HEK293 (cell line): ENCODE data around the gene THY1.
A peak's percentile ranks its signal among the peaks of the same experiment; 100 is the strongest.

ENCODE experiments used
- CTCF ChIA-PET: fragments of 350-600 bp; formaldehyde crosslinking; extraction: SDS; loops from one replicate; lab custom pipeline; 2021; ENCODE audit warnings: antibody characterized with exemption; lab: Yijun Ruan, JAX
- POLR2A ChIA-PET: fragments of 300-600 bp; formaldehyde crosslinking; extraction: SDS; loops from one replicate; lab custom pipeline; 2020; ENCODE audit warnings: antibody characterized with exemption, inconsistent platforms; lab: Yijun Ruan, JAX
- H3K27ac ChIP-seq: fragments of 200-500 bp; sonication (Bioruptor generic); 2 replicates; pipeline ENCODE4 v1.5.1; 2014; ENCODE audit warnings: low read depth, low read length, control low read depth, inconsistent platforms; ENCODE audit errors: extremely low read depth
- H3K36me3 ChIP-seq, 2 experiments: fragments of 200-500 bp in 1 of 2; sonication (Bioruptor generic) in 1 of 2; 1 replicate in 1 of 2; 2 replicates in 1 of 2; pipeline ENCODE4 v1.5.1; 2014 to 2017; ENCODE audit warnings: inconsistent platforms in 2 of 2, low read length in 2 of 2; ENCODE audit not compliant: control insufficient read depth in 2 of 2, insufficient read depth in 1 of 2
- H3K4me1 ChIP-seq: fragments of 200-500 bp; sonication (Bioruptor generic); 2 replicates; pipeline ENCODE4 v1.5.1; 2014; ENCODE audit warnings: mild to moderate bottlenecking, low read length, inconsistent platforms; ENCODE audit not compliant: control insufficient read depth, insufficient read depth
- H3K4me3 ChIP-seq: 2 replicates; pipeline ENCODE4 v1.5.1; 2011; ENCODE audit warnings: low read depth, mild to moderate bottlenecking, control low read depth, low read length, moderate library complexity
- H3K9me3 ChIP-seq: fragments of 200-500 bp; sonication (Bioruptor generic); 2 replicates; pipeline ENCODE4 v1.5.1; 2014; ENCODE audit warnings: low read depth, low read length, inconsistent platforms; ENCODE audit not compliant: control insufficient read depth, insufficient read depth
- BCL6B ChIP-seq: fragments of 450-650 bp; formaldehyde crosslinking; IDR thresholded peaks from 2 replicates; pipeline ENCODE4 v1.5.1; 2017; ENCODE audit warnings: missing biosample characterization, missing genetic modification characterization
- CTCF ChIP-seq: fragments of 450-650 bp; formaldehyde crosslinking; IDR thresholded peaks from 2 replicates; pipeline ENCODE4 v1.5.1; 2016; ENCODE audit warnings: missing biosample characterization, missing genetic modification characterization
- GFI1B ChIP-seq: fragments of 450-650 bp; formaldehyde crosslinking; IDR thresholded peaks from 2 replicates; pipeline ENCODE4 v1.5.1; 2016; ENCODE audit warnings: missing biosample characterization, missing genetic modification characterization
- HOXA7 ChIP-seq: sonication (generic); formaldehyde crosslinking; IDR thresholded peaks from 2 replicates; pipeline ENCODE4 v1.8.1; 2022; ENCODE audit warnings: missing genetic modification reagents, borderline replicate concordance
- KLF17 ChIP-seq: fragments of 450-650 bp; formaldehyde crosslinking; IDR thresholded peaks from 2 replicates; pipeline ENCODE4 v1.5.1; 2016; ENCODE audit warnings: missing biosample characterization, missing genetic modification characterization
- KLF8 ChIP-seq: fragments of 450-650 bp; formaldehyde crosslinking; IDR thresholded peaks from 2 replicates; pipeline ENCODE4 v1.5.1; 2016; ENCODE audit warnings: missing biosample characterization, missing genetic modification characterization
- SP7 ChIP-seq: fragments of 450-650 bp; formaldehyde crosslinking; IDR thresholded peaks from 2 replicates; pipeline ENCODE4 v1.5.1; 2016; ENCODE audit warnings: missing biosample characterization, missing genetic modification characterization
- TRIM28 ChIP-seq: IDR thresholded peaks from 2 replicates; pipeline ENCODE4 v1.6.1; 2011; ENCODE audit warnings: low read length, control low read depth, borderline replicate concordance
- YY1 ChIP-seq: fragments of 450-650 bp; formaldehyde crosslinking; IDR thresholded peaks from 2 replicates; pipeline ENCODE4 v1.5.1; 2018; ENCODE audit warnings: missing biosample characterization, missing genetic modification characterization
- ZBTB11 ChIP-seq: fragments of 450-650 bp; formaldehyde crosslinking; conservative IDR thresholded peaks from 2 replicates; pipeline ENCODE4 v1.5.1; 2016; ENCODE audit warnings: low read depth, missing biosample characterization, missing genetic modification characterization
- ZBTB8A ChIP-seq: fragments of 450-650 bp; formaldehyde crosslinking; IDR thresholded peaks from 2 replicates; pipeline ENCODE4 v1.5.1; 2016; ENCODE audit warnings: missing biosample characterization, missing genetic modification characterization
- ZFP3 ChIP-seq: fragments of 450-650 bp; formaldehyde crosslinking; IDR thresholded peaks from 2 replicates; pipeline ENCODE4 v1.5.1; 2016; ENCODE audit warnings: low read depth, missing biosample characterization, missing genetic modification characterization
- ZNF157 ChIP-seq: fragments of 450-650 bp; formaldehyde crosslinking; IDR thresholded peaks from 2 replicates; pipeline ENCODE4 v1.5.1; 2016; ENCODE audit warnings: missing biosample characterization, missing genetic modification characterization
- ZNF169 ChIP-seq: fragments of 450-650 bp; formaldehyde crosslinking; IDR thresholded peaks from 2 replicates; pipeline ENCODE4 v1.5.1; 2016; ENCODE audit warnings: missing biosample characterization, missing genetic modification characterization
- ZNF223 ChIP-seq: fragments of 450-650 bp; formaldehyde crosslinking; IDR thresholded peaks from 2 replicates; pipeline ENCODE4 v1.5.1; 2016; ENCODE audit warnings: missing biosample characterization, missing genetic modification characterization
- ZNF362 ChIP-seq: fragments of 450-650 bp; formaldehyde crosslinking; IDR thresholded peaks from 2 replicates; pipeline ENCODE4 v1.5.1; 2016; ENCODE audit warnings: missing biosample characterization, missing genetic modification characterization
- ZNF404 ChIP-seq: fragments of 450-650 bp; formaldehyde crosslinking; IDR thresholded peaks from 2 replicates; pipeline ENCODE4 v1.5.1; 2017; ENCODE audit warnings: missing biosample characterization, missing genetic modification characterization
- ZNF549 ChIP-seq: fragments of 450-650 bp; IDR thresholded peaks from 2 replicates; pipeline ENCODE4 v1.5.1; 2018; ENCODE audit warnings: missing biosample characterization, missing genetic modification characterization, mild to moderate bottlenecking, inconsistent platforms, moderate library complexity
- ZNF660 ChIP-seq: fragments of 450-650 bp; IDR thresholded peaks from 2 replicates; pipeline ENCODE4 v1.5.1; 2018; ENCODE audit warnings: missing biosample characterization, mild to moderate bottlenecking, missing genetic modification characterization
- ZNF664 ChIP-seq: fragments of 450-650 bp; formaldehyde crosslinking; IDR thresholded peaks from 2 replicates; pipeline ENCODE4 v1.5.1; 2016; ENCODE audit warnings: missing biosample characterization, missing genetic modification characterization
- ZXDB ChIP-seq: fragments of 450-650 bp; formaldehyde crosslinking; IDR thresholded peaks from 2 replicates; pipeline ENCODE4 v1.5.1; 2016; ENCODE audit warnings: missing biosample characterization, missing genetic modification characterization
- TF ChIP-seq, protein P1 (sequence below): fragments of 450-650 bp; formaldehyde crosslinking; IDR thresholded peaks from 2 replicates; pipeline ENCODE4 v1.5.1; 2017; ENCODE audit warnings: missing biosample characterization, missing genetic modification characterization

Gene THY1

DNA sequence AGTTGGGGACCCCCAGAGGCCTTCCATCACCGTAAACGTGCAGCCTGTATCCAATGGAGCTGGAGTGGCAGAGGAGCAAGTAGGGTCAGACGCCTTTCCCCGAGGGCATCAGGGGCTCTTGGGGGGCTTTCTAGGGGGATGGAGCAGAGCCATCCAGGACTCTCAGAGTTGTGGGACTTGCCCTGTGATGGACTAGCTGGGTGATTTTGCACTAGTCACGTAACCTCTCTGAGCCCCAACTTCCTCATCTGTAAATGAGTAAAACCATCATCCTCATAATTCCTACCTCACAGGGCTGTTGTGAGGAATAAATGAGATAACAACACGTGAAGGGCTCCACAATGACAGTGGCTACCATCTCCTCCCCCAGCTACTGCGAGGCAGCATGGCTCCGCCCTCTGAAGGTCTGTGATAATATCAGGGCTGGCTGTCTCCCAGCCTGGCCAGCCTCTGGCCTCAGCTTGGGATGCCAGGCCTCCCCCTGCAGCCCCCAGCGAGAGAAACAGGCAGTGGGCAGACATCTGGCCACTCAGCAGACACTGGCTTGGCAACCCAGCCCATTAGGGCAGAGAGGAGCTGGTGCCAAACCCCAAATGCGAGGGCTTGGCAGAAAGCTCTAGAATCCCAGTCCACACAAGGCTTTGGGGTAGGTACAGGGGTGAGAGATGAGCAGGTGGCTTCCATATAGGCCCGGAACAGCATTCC is 48.2 kb downstream of the THY1 start:
- H3K36me3 ChIP-seq: no peaks in the 10 kb centered on the region
- H3K9me3 ChIP-seq: no peaks in the 10 kb centered on the region
- H3K4me1 ChIP-seq: peaks cover 2% of the 10 kb centered on the region; the same call in 1 of the 2 replicates
- ChIA-PET CTCF (interaction anchor here (0.5 to 13.7 kb wide), 36 partner anchors 9 to 506 kb away, joined by 3 to 160 read pairs (median 4); partner anchors contain the start of genes C1QTNF5, CBL, CENATAC and RNF26), POLR2A (interaction anchor here (0.8 to 2.5 kb wide), 7 partner anchors 13 to 268 kb away, joined by 3 to 16 read pairs (median 7); partner anchors contain the start of genes C2CD2L and MCAM)
- no peak overlapping the region for H3K27ac ChIP-seq
- no peak overlapping the region for H3K4me3 ChIP-seq
- TF ChIP-seq KLF17 (tag by site-specific recombination) (no peak), GFI1B (tag by site-specific recombination) (no peak), ZNF549 (tag by site-specific recombination) (no peak), TRIM28 (no peak), ZNF223 (tag by site-specific recombination) (no peak), ZFP3 (tag by site-specific recombination) (no peak), ZNF169 (no peak), ZNF660 (tag by site-specific recombination) (no peak), ZBTB8A (no peak)
- TF ChIP-seq, protein P1, sequence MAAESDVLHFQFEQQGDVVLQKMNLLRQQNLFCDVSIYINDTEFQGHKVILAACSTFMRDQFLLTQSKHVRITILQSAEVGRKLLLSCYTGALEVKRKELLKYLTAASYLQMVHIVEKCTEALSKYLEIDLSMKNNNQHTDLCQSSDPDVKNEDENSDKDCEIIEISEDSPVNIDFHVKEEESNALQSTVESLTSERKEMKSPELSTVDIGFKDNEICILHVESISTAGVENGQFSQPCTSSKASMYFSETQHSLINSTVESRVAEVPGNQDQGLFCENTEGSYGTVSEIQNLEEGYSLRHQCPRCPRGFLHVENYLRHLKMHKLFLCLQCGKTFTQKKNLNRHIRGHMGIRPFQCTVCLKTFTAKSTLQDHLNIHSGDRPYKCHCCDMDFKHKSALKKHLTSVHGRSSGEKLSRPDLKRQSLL (tag by site-specific recombination): no peak

- Histone ChIP-seq H3K4me1 (peaks cover 2% of the 10 kb centered on the region; the same call in 1 of the 2 replicates), H3K9me3 (no peaks in the 10 kb centered on the region), H3K4me3 (no peak overlapping the region), H3K27ac (no peak overlapping the region), H3K36me3 (no peaks in the 10 kb centered on the region)
- ChIA-PET CTCF (interaction anchor here (0.5 to 13.7 kb wide), 39 partner anchors 7 to 1054 kb away, joined by 3 to 160 read pairs (median 4); partner anchors contain the start of genes C1QTNF5, CBL, CENATAC and RNF26), POLR2A (interaction anchor here (0.6 to 2.5 kb wide), 6 partner anchors 13 to 290 kb away, joined by 3 to 16 read pairs (median 6); partner anchors contain the start of genes C2CD2L and MCAM)
- TF ChIP-seq ZNF664 (tag by site-specific recombination) (no peak), ZNF362 (tag by site-specific recombination) (no peak), BCL6B (tag by site-specific recombination) (no peak), ZNF157 (tag by site-specific recombination) (no peak), CTCF (tag by site-specific recombination) (peak; percentile 34; the same call in 1 of the 2 replicates), KLF8 (tag by site-specific recombination) (no peak), YY1 (tag by site-specific recombination) (no peak), ZBTB11 (no peak), HOXA7 (no peak), SP7 (tag by site-specific recombination) (no peak), ZNF404 (no peak), ZFP3 (tag by site-specific recombination) (peak; percentile 65), ZXDB (no peak)
Measured at GRCh38 chr11:119373921-119374631, 48.9 kb downstream of the THY1 start.
